Coronary artery (tissue), 2 donors: ENCODE measurements around the gene VSIG10.

Source experiments
- DNase-seq: peaks from one replicate; pipeline ENCODE4 v3.0.0-alpha.2; 2017; ENCODE audit warnings: low spot score
- H3K27ac ChIP-seq, 2 donors: fragments of 200-600 bp; sonication (generic); one replicate each; pipeline ENCODE4 v1.5.1; 2016 to 2019
- H3K4me3 ChIP-seq: fragments of 200-600 bp; sonication (generic); 2 replicates; pipeline ENCODE4 v1.5.1; 2016; ENCODE audit warnings: mild to moderate bottlenecking, moderate library complexity
- TF ChIP-seq, protein P1 (sequence below): fragments of 200-600 bp; sonication (generic); IDR thresholded peaks from one replicate; pipeline ENCODE4 v1.5.1; 2019; ENCODE audit warnings: antibody characterized with exemption

VSIG10 gene

DNA sequence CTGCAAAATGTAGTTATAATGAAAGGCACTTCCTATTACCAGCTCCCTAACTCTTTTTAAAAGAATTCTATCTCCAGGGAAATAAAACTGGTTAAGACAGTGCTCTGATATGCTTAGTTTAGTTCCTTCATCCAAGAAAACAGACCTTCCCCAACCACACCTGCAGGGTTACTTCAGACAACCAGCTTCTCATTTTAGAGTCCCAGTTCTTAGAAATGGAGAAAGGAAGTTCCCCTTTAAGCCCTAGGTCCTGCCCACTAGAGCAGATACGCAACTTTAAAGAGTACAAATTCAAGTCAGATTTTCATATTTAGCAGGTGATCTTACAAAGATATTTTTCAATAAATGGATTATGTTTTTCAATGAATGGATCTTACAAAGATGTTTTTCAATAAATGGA lies 38.4 kb downstream of the VSIG10 start:
- H3K27ac ChIP-seq: no peak overlapping the region
- no peak for DNase-seq
- no peak overlapping the region for H3K4me3 ChIP-seq
- TF ChIP-seq, protein P1, sequence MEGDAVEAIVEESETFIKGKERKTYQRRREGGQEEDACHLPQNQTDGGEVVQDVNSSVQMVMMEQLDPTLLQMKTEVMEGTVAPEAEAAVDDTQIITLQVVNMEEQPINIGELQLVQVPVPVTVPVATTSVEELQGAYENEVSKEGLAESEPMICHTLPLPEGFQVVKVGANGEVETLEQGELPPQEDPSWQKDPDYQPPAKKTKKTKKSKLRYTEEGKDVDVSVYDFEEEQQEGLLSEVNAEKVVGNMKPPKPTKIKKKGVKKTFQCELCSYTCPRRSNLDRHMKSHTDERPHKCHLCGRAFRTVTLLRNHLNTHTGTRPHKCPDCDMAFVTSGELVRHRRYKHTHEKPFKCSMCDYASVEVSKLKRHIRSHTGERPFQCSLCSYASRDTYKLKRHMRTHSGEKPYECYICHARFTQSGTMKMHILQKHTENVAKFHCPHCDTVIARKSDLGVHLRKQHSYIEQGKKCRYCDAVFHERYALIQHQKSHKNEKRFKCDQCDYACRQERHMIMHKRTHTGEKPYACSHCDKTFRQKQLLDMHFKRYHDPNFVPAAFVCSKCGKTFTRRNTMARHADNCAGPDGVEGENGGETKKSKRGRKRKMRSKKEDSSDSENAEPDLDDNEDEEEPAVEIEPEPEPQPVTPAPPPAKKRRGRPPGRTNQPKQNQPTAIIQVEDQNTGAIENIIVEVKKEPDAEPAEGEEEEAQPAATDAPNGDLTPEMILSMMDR: no peak

DNA sequence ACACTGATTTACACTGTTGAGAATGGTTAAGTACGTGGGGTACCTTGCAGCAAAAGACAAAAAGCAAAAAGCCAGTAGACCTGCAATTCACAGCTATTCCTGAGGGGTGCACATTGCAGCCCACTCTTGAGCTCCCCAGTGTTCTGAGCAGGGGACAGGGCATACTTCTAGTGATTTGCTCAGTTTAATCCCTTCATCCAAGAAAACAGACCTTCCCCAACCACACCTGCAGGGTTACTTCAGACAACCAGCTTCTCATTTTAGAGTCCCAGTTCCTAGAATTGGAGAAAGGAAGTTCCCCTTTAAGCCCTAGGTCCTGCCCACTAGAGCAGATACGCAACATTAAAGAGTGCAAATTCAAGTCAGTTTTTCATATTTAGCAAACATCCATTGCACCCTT lies 39.2 kb downstream of the VSIG10 start:
- Histone ChIP-seq H3K27ac (no peak overlapping the region), H3K4me3 (no peak overlapping the region)
- no peak for DNase-seq
- TF ChIP-seq, protein P1: no peak

DNA sequence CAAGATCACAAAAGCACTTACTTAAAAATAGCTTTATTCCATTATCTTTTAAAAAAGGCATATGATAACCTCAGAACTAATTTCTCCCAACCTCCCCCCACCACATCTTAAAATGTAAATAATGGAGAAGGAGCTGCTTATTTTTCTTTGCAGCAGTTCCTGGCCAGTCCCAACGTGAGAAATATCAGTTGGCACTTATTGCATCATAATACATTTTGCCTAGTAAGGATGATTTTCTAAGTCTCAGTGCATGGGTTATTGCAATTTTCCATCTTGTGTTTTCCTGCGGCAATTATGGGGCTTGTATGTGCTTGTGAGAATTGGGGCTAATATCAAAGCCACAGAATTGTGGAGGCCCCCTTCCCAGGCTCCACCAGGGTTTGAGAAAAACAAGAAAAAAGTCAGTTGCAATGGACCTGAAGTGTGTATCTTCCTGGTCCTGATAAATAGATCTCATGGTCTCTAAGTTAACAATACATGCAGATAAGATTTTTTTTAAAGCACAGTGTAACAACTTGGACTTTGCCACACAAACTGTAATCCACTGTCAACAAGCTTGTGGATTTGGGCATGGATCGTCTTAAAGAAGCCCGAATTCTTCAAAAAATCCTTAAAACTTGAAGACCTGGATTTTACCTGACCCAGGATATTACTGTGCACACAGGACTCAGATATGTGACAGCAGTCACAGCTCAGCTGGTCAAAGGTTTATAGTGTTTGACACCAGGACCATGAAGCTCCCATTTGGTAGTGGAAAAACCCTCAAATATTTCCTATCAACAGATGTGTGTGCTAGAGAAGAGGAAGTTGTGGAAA lies 40.0 kb downstream of the VSIG10 start:
- DNase-seq: no peak
- Histone ChIP-seq H3K27ac (peak overlapping the region in 1 of 2 donors; percentile 2), H3K4me3 (no peak overlapping the region)
- TF ChIP-seq, protein P1: no peak

DNA sequence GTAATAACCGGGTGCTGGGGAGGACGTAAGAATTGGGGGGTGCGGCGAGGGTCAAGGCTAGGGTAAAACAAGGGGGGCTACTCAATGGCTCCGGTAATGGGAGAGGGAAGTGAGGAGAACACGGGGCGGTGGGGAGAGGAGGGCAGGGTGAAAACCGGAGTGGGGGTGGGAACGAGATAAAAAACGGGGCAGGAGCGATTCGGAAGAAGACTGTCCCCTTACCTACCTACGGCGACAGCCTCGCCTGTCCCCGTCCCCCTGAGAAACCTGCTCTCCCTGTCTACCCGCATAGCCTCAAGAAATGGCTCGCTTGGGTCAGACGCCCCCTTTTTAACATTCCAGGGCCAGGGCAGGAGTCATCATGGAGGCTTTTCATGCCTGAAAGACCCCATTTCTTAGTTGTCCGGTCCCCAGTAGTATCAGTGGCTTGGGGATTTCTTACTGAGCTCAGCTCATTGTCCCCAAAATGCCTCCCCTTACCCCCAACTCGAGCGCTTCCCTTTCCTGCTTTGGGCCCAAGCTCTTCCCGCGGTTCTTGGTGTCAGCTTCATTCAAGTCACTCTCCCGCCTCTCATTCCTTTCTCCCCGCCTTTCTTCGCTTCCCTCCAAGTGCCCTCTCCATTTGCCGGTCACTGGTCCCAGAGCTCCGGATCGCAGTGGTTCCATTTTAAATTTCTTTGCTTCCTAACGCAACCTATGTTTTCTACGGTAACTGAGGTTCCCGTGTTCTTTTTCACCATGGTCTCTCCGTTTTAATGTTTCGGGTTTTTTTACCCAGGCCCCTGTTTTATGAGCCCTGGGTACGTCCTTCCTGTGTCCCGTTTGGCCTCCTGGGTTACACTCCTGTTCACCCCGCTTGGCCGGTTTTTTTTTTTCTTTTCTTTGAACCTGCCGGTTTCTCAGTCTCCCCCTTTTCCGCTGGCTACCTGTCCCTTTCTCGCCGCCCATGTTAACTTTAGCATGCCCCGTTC lies 41.7 kb downstream of the VSIG10 start:
- TF ChIP-seq, protein P1: no peak
- peak overlapping the region; percentile 96 for H3K4me3 ChIP-seq
- peak; percentile 77 for DNase-seq
- peak overlapping the region; percentile 97 to 100 for H3K27ac ChIP-seq

DNA sequence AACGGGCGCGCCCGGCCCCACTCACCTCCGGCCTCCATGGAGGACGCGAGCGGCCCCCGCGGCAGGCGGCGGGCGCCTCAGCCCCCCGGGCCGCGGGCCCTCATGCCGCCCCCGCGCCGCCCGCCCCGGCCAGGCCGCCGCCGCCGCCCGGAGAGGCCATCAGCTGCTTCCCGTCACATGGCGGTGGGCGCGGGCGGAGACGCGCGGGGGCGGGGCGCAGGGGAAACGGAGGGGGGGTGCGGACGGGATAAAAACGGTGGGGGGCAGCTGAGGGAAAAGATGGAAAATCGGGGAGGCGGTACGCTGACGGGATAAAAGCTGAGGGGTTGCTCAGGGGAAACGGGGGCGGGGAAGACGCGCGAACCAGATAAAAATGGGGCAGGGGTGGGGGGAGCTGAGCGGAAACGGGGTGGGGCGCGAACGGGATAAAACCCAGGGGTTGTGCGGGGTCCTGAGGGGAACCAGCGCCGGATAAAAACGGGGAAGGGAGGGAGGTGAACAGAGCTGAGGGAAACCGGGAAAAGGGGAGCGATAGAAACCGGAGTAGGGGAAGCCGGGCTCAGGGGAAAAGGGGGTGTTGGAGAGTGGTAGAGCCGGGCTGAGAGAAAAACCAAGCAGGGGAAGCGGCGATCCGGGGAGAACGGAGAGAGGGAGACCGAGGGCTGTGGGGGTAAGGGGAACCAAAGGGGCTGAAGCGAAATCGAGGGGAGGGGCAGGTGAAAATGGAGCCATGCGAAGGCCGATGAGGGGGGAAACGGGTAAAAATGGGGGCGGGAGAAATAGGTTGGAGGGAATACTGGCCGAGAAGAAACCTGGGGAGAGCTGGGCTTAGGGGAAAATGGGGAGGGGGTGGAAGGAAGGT lies 42.6 kb downstream of the VSIG10 start, which contains the start of gene WSB2:
Gene WSB2 (minus strand): TSS at position 169 of the 862 bp plus-strand sequence. CDS start 131 bp downstream, at position 38.
- TF ChIP-seq, protein P1: no peak
- peak within 1 kb of the TSS; percentile 97 to 100 for H3K27ac ChIP-seq
- H3K4me3 ChIP-seq: peak within 1 kb of the TSS; percentile 96
- peak; percentile 80 for DNase-seq

DNA sequence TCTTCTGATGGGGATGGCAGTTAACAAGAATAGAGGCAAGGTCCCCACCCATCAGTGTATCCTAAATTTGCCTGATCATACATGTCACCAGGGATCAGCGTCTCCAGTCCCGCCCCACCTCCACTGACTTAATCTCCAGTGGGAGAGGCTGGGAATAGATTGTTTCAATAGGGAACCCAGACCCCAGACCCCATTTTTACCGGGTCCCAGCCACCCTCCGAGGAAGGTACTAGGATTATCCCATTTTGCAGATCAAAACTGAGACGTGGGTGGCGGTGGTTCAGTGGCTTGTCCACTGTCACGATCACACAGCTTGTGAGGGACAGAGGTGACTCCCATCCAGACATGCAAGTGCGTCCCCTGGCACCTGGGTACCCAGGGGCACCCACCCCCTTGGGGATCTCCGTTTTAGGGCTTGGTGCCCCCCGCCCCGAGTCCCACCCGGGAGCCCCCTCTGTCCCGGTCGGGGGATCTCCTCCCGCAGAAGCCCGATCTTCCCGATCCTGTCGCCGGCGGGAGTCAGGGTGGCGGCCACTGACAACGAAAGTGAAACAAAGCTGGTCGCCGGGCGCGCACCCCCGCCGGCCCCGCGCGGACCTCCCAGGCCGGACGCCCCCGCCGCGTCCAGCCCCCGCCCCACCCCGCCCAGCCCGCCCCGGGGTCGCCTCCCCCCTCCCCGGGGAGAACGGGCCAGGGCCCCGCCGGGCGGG lies 43.4 kb downstream of the VSIG10 start:
- TF ChIP-seq, protein P1: no peak
- peak; percentile 83 for DNase-seq

More for the DNA sequence above, 43.4 kb downstream of the VSIG10 start:
- Histone ChIP-seq H3K27ac (peak overlapping the region; percentile 97 to 100), H3K4me3 (peak overlapping the region; percentile 96)
